PFSK-1 (cell line): ENCODE data around the gene TOR1AIP2.

Source experiments
- FOXP2 ChIP-seq: optimal IDR thresholded peaks from 2 replicates; pipeline ENCODE3; 2011; ENCODE audit warnings: borderline replicate concordance, control low read depth, inconsistent platforms; ENCODE audit not compliant: insufficient read depth; ENCODE audit errors: extremely low read length, extremely low read depth
- POLR2AphosphoS5 ChIP-seq: IDR thresholded peaks from 2 replicates; pipeline ENCODE4 v1.6.1; 2012; ENCODE audit warnings: low read depth, mild to moderate bottlenecking, control low read depth, low read length, moderate library complexity
- SIN3A ChIP-seq: IDR thresholded peaks from 2 replicates; pipeline ENCODE4 v1.6.1; 2012; ENCODE audit warnings: mild to moderate bottlenecking, low read length, moderate library complexity, borderline replicate concordance; ENCODE audit not compliant: insufficient read depth
- TAF1 ChIP-seq: IDR thresholded peaks from 2 replicates; pipeline ENCODE4 v1.6.1; 2012; ENCODE audit warnings: low read length, control low read depth, borderline replicate concordance; ENCODE audit not compliant: insufficient read depth
- TF ChIP-seq, protein P1 (sequence below), 2 experiments: IDR thresholded peaks; 2 replicates each; pipeline versions ENCODE4 v1.6.1 to v1.8.0; 2011 to 2012; ENCODE audit warnings: low read depth in 2 of 2, low read length in 2 of 2, control low read depth in 1 of 2, inconsistent platforms in 1 of 2, mild to moderate bottlenecking in 1 of 2, moderate library complexity in 1 of 2; ENCODE audit not compliant: insufficient read depth in 1 of 2

The TOR1AIP2 gene

DNA sequence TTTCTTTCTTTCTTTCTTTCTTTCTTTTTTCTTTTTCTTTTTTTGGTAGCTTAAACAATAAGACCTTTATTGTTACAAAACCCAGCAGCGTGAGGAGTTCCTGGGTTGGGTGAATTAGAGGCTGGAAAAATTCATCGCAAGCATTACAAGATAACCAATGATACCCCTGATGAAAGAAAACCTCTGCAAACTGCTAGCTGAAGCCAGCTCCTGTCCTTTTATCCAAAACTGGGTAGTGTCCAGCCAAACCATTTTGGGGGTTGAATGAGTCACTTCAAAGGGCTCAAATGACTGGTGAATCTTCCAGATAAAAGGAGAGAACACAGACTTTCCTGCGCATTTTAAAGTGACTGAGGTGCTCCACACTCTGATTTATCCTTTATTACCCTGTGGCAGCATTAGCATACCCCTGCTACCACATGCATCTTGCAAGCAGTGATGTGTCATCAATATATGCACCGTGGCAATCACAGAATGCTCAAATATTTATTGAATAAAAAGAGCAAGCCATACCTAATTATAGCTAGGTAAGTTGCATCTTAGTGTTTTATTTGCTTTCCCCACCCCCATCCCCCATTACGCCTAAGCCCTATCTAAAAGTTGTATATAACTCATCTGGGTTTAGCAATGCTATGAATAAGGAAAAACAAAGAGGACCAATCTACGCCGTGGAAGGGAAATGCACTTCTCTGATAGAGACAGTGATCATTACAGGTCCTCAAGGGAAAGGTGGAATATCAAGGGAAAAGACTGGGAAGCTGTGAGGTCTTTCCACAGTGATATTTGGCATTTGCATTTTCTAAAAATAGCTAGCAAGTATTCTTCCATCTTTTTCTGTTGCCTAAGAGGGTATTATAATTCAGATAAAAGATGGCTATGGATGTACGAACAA lies 44.6 kb upstream of the TOR1AIP2 start:
- TF ChIP-seq, protein P1, sequence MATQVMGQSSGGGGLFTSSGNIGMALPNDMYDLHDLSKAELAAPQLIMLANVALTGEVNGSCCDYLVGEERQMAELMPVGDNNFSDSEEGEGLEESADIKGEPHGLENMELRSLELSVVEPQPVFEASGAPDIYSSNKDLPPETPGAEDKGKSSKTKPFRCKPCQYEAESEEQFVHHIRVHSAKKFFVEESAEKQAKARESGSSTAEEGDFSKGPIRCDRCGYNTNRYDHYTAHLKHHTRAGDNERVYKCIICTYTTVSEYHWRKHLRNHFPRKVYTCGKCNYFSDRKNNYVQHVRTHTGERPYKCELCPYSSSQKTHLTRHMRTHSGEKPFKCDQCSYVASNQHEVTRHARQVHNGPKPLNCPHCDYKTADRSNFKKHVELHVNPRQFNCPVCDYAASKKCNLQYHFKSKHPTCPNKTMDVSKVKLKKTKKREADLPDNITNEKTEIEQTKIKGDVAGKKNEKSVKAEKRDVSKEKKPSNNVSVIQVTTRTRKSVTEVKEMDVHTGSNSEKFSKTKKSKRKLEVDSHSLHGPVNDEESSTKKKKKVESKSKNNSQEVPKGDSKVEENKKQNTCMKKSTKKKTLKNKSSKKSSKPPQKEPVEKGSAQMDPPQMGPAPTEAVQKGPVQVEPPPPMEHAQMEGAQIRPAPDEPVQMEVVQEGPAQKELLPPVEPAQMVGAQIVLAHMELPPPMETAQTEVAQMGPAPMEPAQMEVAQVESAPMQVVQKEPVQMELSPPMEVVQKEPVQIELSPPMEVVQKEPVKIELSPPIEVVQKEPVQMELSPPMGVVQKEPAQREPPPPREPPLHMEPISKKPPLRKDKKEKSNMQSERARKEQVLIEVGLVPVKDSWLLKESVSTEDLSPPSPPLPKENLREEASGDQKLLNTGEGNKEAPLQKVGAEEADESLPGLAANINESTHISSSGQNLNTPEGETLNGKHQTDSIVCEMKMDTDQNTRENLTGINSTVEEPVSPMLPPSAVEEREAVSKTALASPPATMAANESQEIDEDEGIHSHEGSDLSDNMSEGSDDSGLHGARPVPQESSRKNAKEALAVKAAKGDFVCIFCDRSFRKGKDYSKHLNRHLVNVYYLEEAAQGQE (IDR thresholded peaks at IDR 0.05; ENCODE audit: insufficient read depth in 1 of 2, low read depth in 2 of 2, low read length in 2 of 2), result no peak
- TF ChIP-seq SIN3A (no peak), TAF1 (no peak), FOXP2 (no peak), POLR2AphosphoS5 (no peak)

GRCh38 chr1:179921472-179921871 lies 43.9 kb upstream of the TOR1AIP2 start:
- no peak for TF ChIP-seq SIN3A
- TF ChIP-seq TAF1, result no peak
- TF ChIP-seq POLR2AphosphoS5, result no peak
- no peak for TF ChIP-seq FOXP2
- TF ChIP-seq, protein P1 (IDR thresholded peaks at IDR 0.05; ENCODE audit: insufficient read depth in 1 of 2, low read depth in 2 of 2, low read length in 2 of 2), result no peak

- no peak for TF ChIP-seq TAF1
- TF ChIP-seq, protein P1 (IDR thresholded peaks at IDR 0.05; ENCODE audit: insufficient read depth in 1 of 2, low read depth in 2 of 2, low read length in 2 of 2), result no peak
- no peak for TF ChIP-seq POLR2AphosphoS5
- TF ChIP-seq SIN3A, result no peak
- no peak for TF ChIP-seq FOXP2
Measured at GRCh38 chr1:179917601-179918429, 40.2 kb upstream of the TOR1AIP2 start.

DNA sequence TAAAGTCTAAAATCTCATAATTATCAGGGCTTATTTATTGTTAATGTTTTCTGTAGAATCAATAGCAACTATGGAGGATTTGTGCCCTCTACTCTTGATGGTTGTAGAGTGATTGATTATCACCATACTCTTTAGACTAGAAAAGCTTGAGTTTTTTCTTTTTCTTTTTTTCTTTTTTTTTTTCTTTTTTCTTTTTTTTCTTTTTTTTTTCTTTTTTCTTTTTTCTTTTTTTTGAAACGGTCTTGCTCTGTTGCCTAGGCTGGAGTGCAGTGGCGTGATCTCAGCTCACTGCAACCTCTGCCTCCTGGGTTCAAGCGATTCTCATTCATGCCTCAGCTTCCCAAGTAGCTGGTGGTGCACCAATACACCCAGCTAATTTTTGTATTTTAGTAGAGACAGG lies 34.2 kb upstream of the TOR1AIP2 start:
- TF ChIP-seq SIN3A (no peak), POLR2AphosphoS5 (no peak), TAF1 (no peak), FOXP2 (no peak)
- TF ChIP-seq, protein P1 (IDR thresholded peaks at IDR 0.05; ENCODE audit: insufficient read depth in 1 of 2, low read depth in 2 of 2, low read length in 2 of 2), result no peak
